Measurements from ENCODE around the gene OSBPL5. TPM values are rescaled to one million over a fixed set of nuclear protein-coding genes. Genes with fewer than 3 reads are reported as not detected.

OSBPL5 gene
- total RNA-seq, 2 experiments from 2014 or later = 0.63 to 2.7 TPM

DNA sequence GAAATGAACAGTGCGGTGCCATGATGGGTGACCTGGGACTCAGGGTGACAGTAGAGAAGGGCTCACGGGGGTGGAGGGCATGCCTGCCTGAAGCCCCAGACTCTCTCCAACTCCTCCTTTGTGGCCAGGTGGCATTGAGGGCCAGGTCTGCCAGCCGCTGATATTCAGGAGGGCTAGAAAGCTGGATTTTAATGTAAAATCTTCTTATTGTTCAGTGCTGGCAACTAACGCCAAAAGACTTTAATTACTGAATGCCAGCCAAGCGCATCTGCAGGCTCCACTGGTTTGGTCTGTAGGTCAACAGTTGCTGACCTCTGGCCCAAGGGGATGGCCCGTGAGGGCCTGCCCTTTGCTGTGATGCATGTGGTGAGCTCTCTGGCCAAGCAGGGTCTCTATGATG is 43.2 kb upstream of the OSBPL5 start:
- intact Hi-C loops (cut with micrococcal nuclease; ENCODE audit: unreplicated experiment) = no loop called here

DNA sequence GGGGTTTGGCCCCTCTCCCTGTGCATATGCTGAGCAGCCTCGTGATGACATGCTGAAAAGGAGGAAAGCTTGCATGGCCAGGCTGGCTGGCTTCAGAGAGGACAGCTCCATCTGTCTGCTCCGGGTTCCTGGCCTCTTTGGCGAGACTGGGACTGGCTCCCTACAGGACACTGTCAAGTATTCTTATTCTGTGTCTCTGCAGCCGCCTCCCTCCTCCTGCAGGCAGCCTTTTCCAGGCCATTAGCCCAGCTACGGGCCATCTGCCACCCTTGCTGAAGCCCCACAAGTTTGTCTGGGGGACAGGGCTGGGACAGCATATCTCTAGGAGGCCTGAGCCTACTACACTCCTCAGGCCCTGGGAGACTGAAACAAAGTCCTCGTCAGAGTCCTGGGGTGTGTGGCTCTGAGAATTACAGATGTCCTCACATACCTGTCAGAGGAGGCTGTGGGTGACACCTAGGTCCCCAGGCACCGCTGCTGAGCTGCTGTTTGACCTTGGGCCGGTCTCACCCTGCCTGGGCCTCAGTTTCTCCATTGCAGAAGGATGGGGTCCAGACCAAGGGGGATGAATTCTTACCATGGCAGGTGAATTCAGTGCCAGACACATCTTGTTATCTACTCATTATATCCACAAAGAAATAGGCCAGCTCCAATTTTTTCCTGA is 42.5 kb upstream of the OSBPL5 start:
- no peak for DNase-seq (ENCODE audit: low spot score)
- no peak for TF ChIP-seq EZH2phosphoT487 (IDR thresholded peaks at IDR 0.05; ENCODE audit: borderline replicate concordance, low read depth, low read length)
- TF ChIP-seq, protein P1, sequence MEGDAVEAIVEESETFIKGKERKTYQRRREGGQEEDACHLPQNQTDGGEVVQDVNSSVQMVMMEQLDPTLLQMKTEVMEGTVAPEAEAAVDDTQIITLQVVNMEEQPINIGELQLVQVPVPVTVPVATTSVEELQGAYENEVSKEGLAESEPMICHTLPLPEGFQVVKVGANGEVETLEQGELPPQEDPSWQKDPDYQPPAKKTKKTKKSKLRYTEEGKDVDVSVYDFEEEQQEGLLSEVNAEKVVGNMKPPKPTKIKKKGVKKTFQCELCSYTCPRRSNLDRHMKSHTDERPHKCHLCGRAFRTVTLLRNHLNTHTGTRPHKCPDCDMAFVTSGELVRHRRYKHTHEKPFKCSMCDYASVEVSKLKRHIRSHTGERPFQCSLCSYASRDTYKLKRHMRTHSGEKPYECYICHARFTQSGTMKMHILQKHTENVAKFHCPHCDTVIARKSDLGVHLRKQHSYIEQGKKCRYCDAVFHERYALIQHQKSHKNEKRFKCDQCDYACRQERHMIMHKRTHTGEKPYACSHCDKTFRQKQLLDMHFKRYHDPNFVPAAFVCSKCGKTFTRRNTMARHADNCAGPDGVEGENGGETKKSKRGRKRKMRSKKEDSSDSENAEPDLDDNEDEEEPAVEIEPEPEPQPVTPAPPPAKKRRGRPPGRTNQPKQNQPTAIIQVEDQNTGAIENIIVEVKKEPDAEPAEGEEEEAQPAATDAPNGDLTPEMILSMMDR (conservative IDR thresholded peaks at IDR 0.05; ENCODE audit: low read length) = no peak
- H3K4me1 ChIP-seq (ENCODE audit: insufficient read depth, low read length, poor library complexity, severe bottlenecking) = no peaks in the 10 kb centered on the region
- POLR2A ChIA-PET = no interaction called here
- intact Hi-C loops (cut with micrococcal nuclease; ENCODE audit: unreplicated experiment) = no loop called here
- H3K4me2 ChIP-seq (ENCODE audit: low read length) = no peak overlapping the region
- H2AFZ ChIP-seq (ENCODE audit: low read length) = no peak overlapping the region
- no peaks in the 10 kb centered on the region for H3K36me3 ChIP-seq (ENCODE audit: insufficient read depth, low read length)
- H3K79me2 ChIP-seq (ENCODE audit: insufficient read depth, low read depth, low read length) = no peaks in the 10 kb centered on the region
- H3K27ac ChIP-seq (ENCODE audit: low read depth, low read length, poor library complexity, severe bottlenecking) = no peak overlapping the region
- BruUV-seq (replicated peaks) = no TSS peak
- no peaks in the 10 kb centered on the region for H3K9me2 ChIP-seq (ENCODE audit: insufficient read depth, low read length)
- no peak overlapping the region for H3K4me3 ChIP-seq (ENCODE audit: low read depth, low read length, poor library complexity, severe bottlenecking)
- no peaks in the 10 kb centered on the region for H3K9me3 ChIP-seq (ENCODE audit: low read length)
- CTCF ChIA-PET (ENCODE audit: unreplicated experiment) = no interaction called here
- H4K20me1 ChIP-seq (ENCODE audit: insufficient read depth, low read length) = no peaks in the 10 kb centered on the region

More for the DNA sequence above, 43.2 kb upstream of the OSBPL5 start:
- Histone ChIP-seq H3K79me2 (ENCODE audit: insufficient read depth, low read depth, low read length) (no peaks in the 10 kb centered on the region), H2AFZ (ENCODE audit: low read length) (no peak overlapping the region), H3K36me3 (ENCODE audit: insufficient read depth, low read length) (no peaks in the 10 kb centered on the region), H3K4me3 (ENCODE audit: low read depth, low read length, poor library complexity, severe bottlenecking) (no peak overlapping the region), H3K4me2 (ENCODE audit: low read length) (no peak overlapping the region), H3K9me3 (ENCODE audit: low read length) (no peaks in the 10 kb centered on the region), H4K20me1 (ENCODE audit: insufficient read depth, low read length) (no peaks in the 10 kb centered on the region), H3K4me1 (ENCODE audit: insufficient read depth, low read length, poor library complexity, severe bottlenecking) (no peaks in the 10 kb centered on the region), H3K27ac (ENCODE audit: low read depth, low read length, poor library complexity, severe bottlenecking) (no peak overlapping the region), H3K9me2 (ENCODE audit: insufficient read depth, low read length) (no peaks in the 10 kb centered on the region)
- POLR2A ChIA-PET = no interaction called here
- CTCF ChIA-PET (ENCODE audit: unreplicated experiment) = no interaction called here
- no peak for TF ChIP-seq EZH2phosphoT487 (IDR thresholded peaks at IDR 0.05; ENCODE audit: borderline replicate concordance, low read depth, low read length)
- no TSS peak for BruUV-seq (replicated peaks)
- no peak for DNase-seq (ENCODE audit: low spot score)

- H3K27ac ChIP-seq (ENCODE audit: low read depth, low read length, poor library complexity, severe bottlenecking) = no peak overlapping the region
- no peak overlapping the region for H2AFZ ChIP-seq (ENCODE audit: low read length)
- H3K4me3 ChIP-seq (ENCODE audit: low read depth, low read length, poor library complexity, severe bottlenecking) = no peak overlapping the region
- POLR2A ChIA-PET = no interaction called here
- no peaks in the 10 kb centered on the region for H3K9me2 ChIP-seq (ENCODE audit: insufficient read depth, low read length)
- TF ChIP-seq, protein P1 (conservative IDR thresholded peaks at IDR 0.05; ENCODE audit: low read length) = no peak
- no peak for TF ChIP-seq EZH2phosphoT487 (IDR thresholded peaks at IDR 0.05; ENCODE audit: borderline replicate concordance, low read depth, low read length)
- H3K36me3 ChIP-seq (ENCODE audit: insufficient read depth, low read length) = no peaks in the 10 kb centered on the region
- H3K4me1 ChIP-seq (ENCODE audit: insufficient read depth, low read length, poor library complexity, severe bottlenecking) = no peaks in the 10 kb centered on the region
- DNase-seq (ENCODE audit: low spot score) = no peak
- CTCF ChIA-PET (ENCODE audit: unreplicated experiment) = no interaction called here
- BruUV-seq (replicated peaks) = no TSS peak
- intact Hi-C loops (cut with micrococcal nuclease; ENCODE audit: unreplicated experiment) = no loop called here
- no peak overlapping the region for H3K4me2 ChIP-seq (ENCODE audit: low read length)
- H4K20me1 ChIP-seq (ENCODE audit: insufficient read depth, low read length) = no peaks in the 10 kb centered on the region
- no peaks in the 10 kb centered on the region for H3K9me3 ChIP-seq (ENCODE audit: low read length)
- H3K79me2 ChIP-seq (ENCODE audit: insufficient read depth, low read depth, low read length) = no peaks in the 10 kb centered on the region
Measured at GRCh38 chr11:3206922-3207204, 41.8 kb upstream of the OSBPL5 start.

All from OCI-LY7 (cell line).